ENCODE measurements around the gene SELENOS.

SELENOS gene

GRCh38 chr15:101250341-101250831 is 26.9 kb downstream of the SELENOS start:
- no peak for DNase-seq

- no peak for DNase-seq
Observed at GRCh38 chr15:101248274-101248673, 29.0 kb downstream of the SELENOS start.

- DNase-seq = no peak
Observed at GRCh38 chr15:101246824-101247745, 30.2 kb downstream of the SELENOS start.

GRCh38 chr15:101246391-101246790 is 30.9 kb downstream of the SELENOS start:
- DNase-seq = no peak

- no peak for DNase-seq
Observed at GRCh38 chr15:101244889-101245668, 32.2 kb downstream of the SELENOS start.

- DNase-seq = no peak
Observed at GRCh38 chr15:101244036-101244781, 33.1 kb downstream of the SELENOS start.

- DNase-seq = no peak
Observed at GRCh38 chr15:101243420-101243819, 33.9 kb downstream of the SELENOS start.

- DNase-seq = no peak
Observed at GRCh38 chr15:101242999-101243336, 34.3 kb downstream of the SELENOS start.

GRCh38 chr15:101242160-101242998 is 34.9 kb downstream of the SELENOS start:
- DNase-seq = peak; percentile 65

GRCh38 chr15:101240358-101240757 is 36.9 kb downstream of the SELENOS start:
- DNase-seq = no peak

- no peak for DNase-seq
Observed at GRCh38 chr15:101239724-101240136, 37.6 kb downstream of the SELENOS start.

GRCh38 chr15:101237251-101237650 is 40.0 kb downstream of the SELENOS start:
- no peak for DNase-seq

- DNase-seq = no peak
Observed at GRCh38 chr15:101233651-101234280, 43.5 kb downstream of the SELENOS start.

- DNase-seq = no peak
Observed at GRCh38 chr15:101232677-101233076, 44.6 kb downstream of the SELENOS start.

- DNase-seq = no peak
Observed at GRCh38 chr15:101228313-101228712, 49.0 kb downstream of the SELENOS start.

- DNase-seq = no peak
Observed at GRCh38 chr15:101225658-101226057, 51.6 kb downstream of the SELENOS start.
